D721Med (cell line): ENCODE data around the gene GABPB2.

Source experiments
- DNase-seq: peaks from one replicate; pipeline ENCODE4 v3.0.0; 2011; ENCODE audit warnings: low spot score; ENCODE audit not compliant: insufficient read length
- FAIRE-seq: peaks from 2 replicates; lab custom pipeline; 2011; peaks lifted over from hg19 to GRCh38; lab: Jason Lieb, UNC
- TF ChIP-seq, protein P1 (sequence below): IDR thresholded peaks from 2 replicates; pipeline ENCODE4 v1.5.1; 2012; ENCODE audit warnings: mild to moderate bottlenecking, control low read depth; ENCODE audit not compliant: insufficient read depth; ENCODE audit errors: missing control alignments

GABPB2 gene

GRCh38 chr1:151142411-151143056 lies 72.0 kb downstream of the GABPB2 start:
- DNase-seq: no peak
- TF ChIP-seq, protein P1, sequence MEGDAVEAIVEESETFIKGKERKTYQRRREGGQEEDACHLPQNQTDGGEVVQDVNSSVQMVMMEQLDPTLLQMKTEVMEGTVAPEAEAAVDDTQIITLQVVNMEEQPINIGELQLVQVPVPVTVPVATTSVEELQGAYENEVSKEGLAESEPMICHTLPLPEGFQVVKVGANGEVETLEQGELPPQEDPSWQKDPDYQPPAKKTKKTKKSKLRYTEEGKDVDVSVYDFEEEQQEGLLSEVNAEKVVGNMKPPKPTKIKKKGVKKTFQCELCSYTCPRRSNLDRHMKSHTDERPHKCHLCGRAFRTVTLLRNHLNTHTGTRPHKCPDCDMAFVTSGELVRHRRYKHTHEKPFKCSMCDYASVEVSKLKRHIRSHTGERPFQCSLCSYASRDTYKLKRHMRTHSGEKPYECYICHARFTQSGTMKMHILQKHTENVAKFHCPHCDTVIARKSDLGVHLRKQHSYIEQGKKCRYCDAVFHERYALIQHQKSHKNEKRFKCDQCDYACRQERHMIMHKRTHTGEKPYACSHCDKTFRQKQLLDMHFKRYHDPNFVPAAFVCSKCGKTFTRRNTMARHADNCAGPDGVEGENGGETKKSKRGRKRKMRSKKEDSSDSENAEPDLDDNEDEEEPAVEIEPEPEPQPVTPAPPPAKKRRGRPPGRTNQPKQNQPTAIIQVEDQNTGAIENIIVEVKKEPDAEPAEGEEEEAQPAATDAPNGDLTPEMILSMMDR: no peak
- FAIRE-seq: no peak

DNA sequence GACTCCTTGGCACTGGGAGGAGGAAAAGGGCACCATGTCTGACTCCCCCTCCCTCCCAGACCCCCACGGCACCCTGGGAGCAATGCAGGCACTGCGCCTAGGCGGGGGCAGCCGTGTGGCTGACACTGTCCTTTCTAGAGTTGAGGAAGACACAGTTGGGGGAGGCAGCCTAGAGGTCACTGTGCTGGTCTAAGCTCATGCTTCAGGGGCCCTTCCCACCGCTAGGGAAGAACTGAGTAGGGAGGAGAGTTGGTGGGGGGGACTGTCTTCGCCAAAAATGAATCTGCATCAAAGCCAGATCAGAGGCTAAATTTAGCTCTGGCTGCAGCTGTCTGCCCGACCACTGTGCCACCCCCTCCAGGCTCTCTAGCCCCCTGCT lies 72.5 kb downstream of the GABPB2 start:
- FAIRE-seq (no peak), DNase-seq (no peak)
- TF ChIP-seq, protein P1: no peak

GRCh38 chr1:151143986-151144385 lies 73.4 kb downstream of the GABPB2 start:
- TF ChIP-seq, protein P1: no peak
- no peak for DNase-seq
- no peak for FAIRE-seq

- no peak for FAIRE-seq
- no peak for DNase-seq
- TF ChIP-seq, protein P1: no peak
Measured at GRCh38 chr1:151144474-151145303, 74.1 kb downstream of the GABPB2 start.

- DNase-seq (no peak), FAIRE-seq (no peak)
- TF ChIP-seq, protein P1: no peak
Measured at GRCh38 chr1:151145304-151146071, 74.9 kb downstream of the GABPB2 start.

DNA sequence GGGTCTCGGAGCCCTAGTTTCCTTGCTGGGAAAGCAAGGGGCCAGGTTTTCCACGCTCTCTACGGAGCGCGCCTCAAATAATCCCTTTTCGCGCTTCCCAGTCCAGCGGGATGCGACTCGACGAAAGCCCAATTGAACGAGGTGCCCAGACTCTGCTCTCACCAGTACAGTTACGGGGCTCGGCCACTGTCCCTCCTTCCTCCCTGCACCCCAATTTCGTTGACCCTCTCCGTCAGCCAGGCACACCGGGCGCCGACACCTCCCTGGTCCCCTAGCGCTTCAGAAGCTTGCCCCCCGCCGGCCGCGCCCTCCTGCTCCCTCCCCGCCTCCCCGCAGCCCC lies 75.5 kb downstream of the GABPB2 start:
- FAIRE-seq (no peak), DNase-seq (no peak)
- TF ChIP-seq, protein P1: no peak
